DOHH2 (cell line): Measurements from ENCODE around the gene RAB7A.

Experiments used
- H3F3A ChIP-seq: fragments of 200-600 bp; sonication (generic), shearing (Covaris generic); 2 replicates; pipeline ENCODE4 v1.6.0; 2016; ENCODE audit warnings: antibody characterized with exemption, mild to moderate bottlenecking; ENCODE audit not compliant: control insufficient read depth, insufficient read depth
- H3K27ac ChIP-seq: fragments of 200-600 bp; sonication (generic); 2 replicates; pipeline ENCODE4 v1.5.1; 2014; ENCODE audit warnings: low read depth, mild to moderate bottlenecking, low read length, moderate library complexity
- H3K27me3 ChIP-seq: fragments of 200-600 bp; sonication (generic); 2 replicates; pipeline ENCODE4 v1.6.1; 2014; ENCODE audit warnings: mild to moderate bottlenecking, low read length, mixed read lengths; ENCODE audit not compliant: control insufficient read depth
- H3K36me3 ChIP-seq: fragments of 200-600 bp; sonication (generic); 2 replicates; pipeline ENCODE4 v1.6.1; 2014; ENCODE audit warnings: mild to moderate bottlenecking, low read length, moderate library complexity, mixed read lengths; ENCODE audit not compliant: control insufficient read depth
- H3K4me1 ChIP-seq: fragments of 200-600 bp; sonication (generic); 2 replicates; pipeline ENCODE4 v1.6.1; 2014; ENCODE audit warnings: mild to moderate bottlenecking, low read length, mixed read lengths; ENCODE audit not compliant: control insufficient read depth
- H3K4me2 ChIP-seq: fragments of 200-600 bp; sonication (generic); 2 replicates; pipeline ENCODE4 v1.6.0; 2014; ENCODE audit warnings: mild to moderate bottlenecking, low read length, moderate library complexity
- H3K4me3 ChIP-seq: fragments of 200-600 bp; sonication (generic); 2 replicates; pipeline ENCODE4 v1.5.1; 2014; ENCODE audit warnings: mild to moderate bottlenecking, low read length, mixed read lengths
- H3K79me2 ChIP-seq: fragments of 200-600 bp; sonication (generic); 2 replicates; pipeline ENCODE4 v1.6.1; 2014; ENCODE audit warnings: mild to moderate bottlenecking, low read length, mixed read lengths; ENCODE audit not compliant: control insufficient read depth
- H3K9me2 ChIP-seq: fragments of 200-600 bp; sonication (generic); replicated peaks from 2 replicates; pipeline ENCODE4 v1.6.1; 2014; ENCODE audit warnings: mild to moderate bottlenecking, low read length, mixed read lengths; ENCODE audit not compliant: control insufficient read depth
- H3K9me3 ChIP-seq: fragments of 200-600 bp; sonication (generic); 2 replicates; pipeline ENCODE4 v1.6.1; 2014; ENCODE audit warnings: antibody characterized with exemption, low read length, mixed read lengths; ENCODE audit not compliant: control insufficient read depth, insufficient read depth
- H4K20me1 ChIP-seq: fragments of 200-600 bp; sonication (generic); 2 replicates; pipeline ENCODE4 v1.6.0; 2014; ENCODE audit warnings: low read depth, mild to moderate bottlenecking, antibody characterized with exemption, low read length, moderate library complexity; ENCODE audit not compliant: control insufficient read depth, insufficient read depth
- CTCF ChIP-seq: fragments of 200-600 bp; sonication (generic); IDR thresholded peaks from one replicate; pipeline ENCODE4 v1.5.1; 2014; ENCODE audit warnings: antibody characterized with exemption, mild to moderate bottlenecking, low read depth, low read length; ENCODE audit not compliant: poor library complexity, severe bottlenecking
- EZH2phosphoT487 ChIP-seq: fragments of 200-600 bp; sonication (generic); IDR thresholded peaks from 2 replicates; pipeline ENCODE4 v1.6.1; 2017; ENCODE audit warnings: borderline replicate concordance, mild to moderate bottlenecking, antibody characterized with exemption, low read length, moderate library complexity, mixed read lengths

RAB7A gene

GRCh38 chr3:128736601-128737000 is 10.6 kb downstream of the RAB7A start:
- Histone ChIP-seq H3K4me3 (no peak overlapping the region), H3F3A (no peaks in the 10 kb centered on the region), H3K79me2 (peaks cover 96% of the 10 kb centered on the region), H4K20me1 (peaks cover 2% of the 10 kb centered on the region; the same call in 1 of the 2 replicates), H3K27ac (no peak overlapping the region), H3K9me3 (no peaks in the 10 kb centered on the region; the same call in 1 of the 2 replicates), H3K27me3 (no peaks in the 10 kb centered on the region), H3K36me3 (peaks cover 49% of the 10 kb centered on the region), H3K4me2 (no peak overlapping the region), H3K9me2 (no peaks in the 10 kb centered on the region), H3K4me1 (peaks cover 16% of the 10 kb centered on the region)
- TF ChIP-seq EZH2phosphoT487: no peak
- TF ChIP-seq CTCF: no peak

- H3K4me3 ChIP-seq: no peak overlapping the region
- H3K27me3 ChIP-seq: no peaks in the 10 kb centered on the region
- no peaks in the 10 kb centered on the region for H3F3A ChIP-seq
- H3K4me1 ChIP-seq: no peaks in the 10 kb centered on the region
- H3K4me2 ChIP-seq: no peak overlapping the region
- TF ChIP-seq CTCF (no peak), EZH2phosphoT487 (no peak)
- H3K9me2 ChIP-seq: no peaks in the 10 kb centered on the region
- no peaks in the 10 kb centered on the region for H4K20me1 ChIP-seq
- H3K79me2 ChIP-seq: peaks cover 95% of the 10 kb centered on the region
- H3K27ac ChIP-seq: no peak overlapping the region
- peaks cover 51% of the 10 kb centered on the region for H3K36me3 ChIP-seq
- H3K9me3 ChIP-seq: no peaks in the 10 kb centered on the region; the same call in 1 of the 2 replicates
These were observed 14.6 kb downstream of the RAB7A start for GRCh38 chr3:128740621-128741020.

DNA sequence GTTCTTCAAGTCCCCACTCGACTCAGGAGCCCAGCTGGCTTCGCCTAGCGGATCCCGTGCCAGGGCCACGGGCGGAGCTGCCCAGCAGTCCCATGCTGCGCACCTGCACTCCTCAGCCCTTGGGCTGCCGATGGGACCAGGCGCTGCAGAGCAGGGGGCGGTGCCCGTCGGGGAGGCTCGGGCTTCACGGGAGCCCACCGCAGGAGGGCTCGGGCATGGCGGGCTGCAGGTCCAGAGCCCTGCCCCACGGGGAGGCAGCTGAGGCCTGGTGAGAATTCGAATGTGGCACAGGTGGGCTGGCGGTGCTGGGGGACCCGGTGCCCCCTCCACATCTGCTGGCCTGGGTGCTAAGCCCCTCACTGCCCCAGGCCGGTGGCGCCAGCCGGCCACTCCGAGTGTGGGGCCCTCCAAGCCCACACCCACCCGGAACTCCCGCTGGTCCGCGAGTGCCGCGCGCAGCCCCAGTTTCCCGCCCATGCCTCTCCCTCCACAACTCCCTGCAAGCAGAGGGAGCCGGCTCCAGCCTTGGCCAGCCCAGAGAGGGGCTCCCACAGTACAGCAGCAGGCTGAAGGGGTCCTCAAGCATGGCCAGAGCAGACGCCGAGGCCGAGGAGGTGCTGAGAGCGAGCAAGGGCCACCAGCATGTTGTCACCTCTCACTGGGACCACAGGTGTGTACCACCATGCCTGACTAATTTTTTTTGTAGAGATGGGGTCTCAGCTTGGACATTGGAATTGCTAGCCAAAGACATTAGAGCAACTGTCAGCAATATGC is 17.0 kb downstream of the RAB7A start:
- H3K4me1 ChIP-seq: no peaks in the 10 kb centered on the region
- H3K27ac ChIP-seq: no peak overlapping the region
- H3F3A ChIP-seq: no peaks in the 10 kb centered on the region
- no peaks in the 10 kb centered on the region for H3K9me2 ChIP-seq
- H3K4me3 ChIP-seq: no peak overlapping the region
- H3K36me3 ChIP-seq: peaks cover 43% of the 10 kb centered on the region
- no peaks in the 10 kb centered on the region; the same call in 1 of the 2 replicates for H3K9me3 ChIP-seq
- H3K27me3 ChIP-seq: no peaks in the 10 kb centered on the region
- TF ChIP-seq EZH2phosphoT487: no peak
- TF ChIP-seq CTCF: no peak
- no peak overlapping the region for H3K4me2 ChIP-seq
- no peaks in the 10 kb centered on the region for H4K20me1 ChIP-seq
- peaks cover 96% of the 10 kb centered on the region for H3K79me2 ChIP-seq
